Measurements from ENCODE around the gene CYP2D6. TPM values are rescaled to one million over a fixed set of nuclear protein-coding genes. Genes with fewer than 3 reads are reported as not detected.
"Not testable (repeated sequence)": the region's sequence is repeated elsewhere in the genome, so short reads cannot be mapped to it uniquely, and the experiment has no call there.

Gene CYP2D6
- total RNA-seq, 3 donors from 2014 or later: 3.8 to 10.0 (median 4.7) TPM

DNA sequence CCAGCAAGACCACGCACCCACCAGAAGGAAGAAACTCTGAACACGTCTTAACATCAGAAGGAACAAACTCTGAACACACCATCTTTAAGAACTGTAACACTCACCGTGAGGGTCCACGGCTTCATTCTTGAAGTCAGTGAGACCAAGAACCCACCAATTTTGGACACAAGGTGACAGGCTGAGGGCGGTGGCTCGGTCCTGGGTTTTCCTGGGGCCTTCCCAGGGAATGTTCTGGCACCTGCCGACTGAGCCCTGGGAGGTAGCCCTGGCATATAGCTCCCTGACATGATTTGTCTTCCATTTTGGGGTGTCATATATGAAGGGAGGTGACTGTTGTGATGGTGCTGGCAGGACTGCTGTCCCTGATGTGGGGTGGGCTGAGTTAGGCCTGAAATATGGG is 8.9 kb upstream of the CYP2D6 start:
- H3K4me1 ChIP-seq (ENCODE audit: low read depth); H3K9me3 ChIP-seq; intact Hi-C loops (cut with DNase I, micrococcal nuclease); H3K36me3 ChIP-seq (ENCODE audit: low read depth); H3K4me3 ChIP-seq; ATAC-seq: not testable (repeated sequence)
- peak in 1 of 3 donors; percentile 7 for DNase-seq

GRCh38 chr22:42138972-42139371 is 8.4 kb upstream of the CYP2D6 start:
- TF ChIP-seq, protein P1, sequence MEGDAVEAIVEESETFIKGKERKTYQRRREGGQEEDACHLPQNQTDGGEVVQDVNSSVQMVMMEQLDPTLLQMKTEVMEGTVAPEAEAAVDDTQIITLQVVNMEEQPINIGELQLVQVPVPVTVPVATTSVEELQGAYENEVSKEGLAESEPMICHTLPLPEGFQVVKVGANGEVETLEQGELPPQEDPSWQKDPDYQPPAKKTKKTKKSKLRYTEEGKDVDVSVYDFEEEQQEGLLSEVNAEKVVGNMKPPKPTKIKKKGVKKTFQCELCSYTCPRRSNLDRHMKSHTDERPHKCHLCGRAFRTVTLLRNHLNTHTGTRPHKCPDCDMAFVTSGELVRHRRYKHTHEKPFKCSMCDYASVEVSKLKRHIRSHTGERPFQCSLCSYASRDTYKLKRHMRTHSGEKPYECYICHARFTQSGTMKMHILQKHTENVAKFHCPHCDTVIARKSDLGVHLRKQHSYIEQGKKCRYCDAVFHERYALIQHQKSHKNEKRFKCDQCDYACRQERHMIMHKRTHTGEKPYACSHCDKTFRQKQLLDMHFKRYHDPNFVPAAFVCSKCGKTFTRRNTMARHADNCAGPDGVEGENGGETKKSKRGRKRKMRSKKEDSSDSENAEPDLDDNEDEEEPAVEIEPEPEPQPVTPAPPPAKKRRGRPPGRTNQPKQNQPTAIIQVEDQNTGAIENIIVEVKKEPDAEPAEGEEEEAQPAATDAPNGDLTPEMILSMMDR (IDR thresholded peaks at IDR 0.05): no peak
- H3K4me1 ChIP-seq (ENCODE audit: low read depth): no peaks in the 10 kb centered on the region
- ATAC-seq (no peak), DNase-seq (no peak)
- H3K9me3 ChIP-seq: no peaks in the 10 kb centered on the region
- H3K36me3 ChIP-seq (ENCODE audit: low read depth): no peaks in the 10 kb centered on the region
- intact Hi-C loops (cut with DNase I, micrococcal nuclease): no loop called here
- H3K4me3 ChIP-seq: no peak overlapping the region

GRCh38 chr22:42138122-42138770 is 7.6 kb upstream of the CYP2D6 start:
- Histone ChIP-seq H3K36me3 (ENCODE audit: low read depth) (no peaks in the 10 kb centered on the region), H3K4me3 (no peak overlapping the region), H3K4me1 (ENCODE audit: low read depth) (no peaks in the 10 kb centered on the region), H3K9me3 (no peaks in the 10 kb centered on the region)
- TF ChIP-seq, protein P1 (IDR thresholded peaks at IDR 0.05): no peak
- ATAC-seq: no peak
- intact Hi-C loops (cut with DNase I, micrococcal nuclease): no loop called here
- DNase-seq: peak in 1 of 3 donors; percentile 18

- not testable (repeated sequence) for ATAC-seq
These were observed 5.1 kb upstream of the CYP2D6 start for GRCh38 chr22:42135688-42136087.

GRCh38 chr22:42134100-42135020 is 3.8 kb upstream of the CYP2D6 start:
- H3K4me3 ChIP-seq: no peak overlapping the region
- H3K36me3 ChIP-seq (ENCODE audit: low read depth): no peaks in the 10 kb centered on the region
- ATAC-seq: no peak
- TF ChIP-seq, protein P1 (IDR thresholded peaks at IDR 0.05): no peak
- H3K9me3 ChIP-seq: no peaks in the 10 kb centered on the region
- H3K4me1 ChIP-seq (ENCODE audit: low read depth): no peaks in the 10 kb centered on the region
- intact Hi-C loops (cut with DNase I, micrococcal nuclease): no loop called here
- peak in 1 of 3 donors; percentile 17 for DNase-seq

More at GRCh38 chr22:42135688-42136087, 5.1 kb upstream of the CYP2D6 start:
- H3K4me3 ChIP-seq; DNase-seq; H3K36me3 ChIP-seq (ENCODE audit: low read depth); H3K9me3 ChIP-seq; intact Hi-C loops (cut with DNase I, micrococcal nuclease); H3K4me1 ChIP-seq (ENCODE audit: low read depth): not testable (repeated sequence)

DNA sequence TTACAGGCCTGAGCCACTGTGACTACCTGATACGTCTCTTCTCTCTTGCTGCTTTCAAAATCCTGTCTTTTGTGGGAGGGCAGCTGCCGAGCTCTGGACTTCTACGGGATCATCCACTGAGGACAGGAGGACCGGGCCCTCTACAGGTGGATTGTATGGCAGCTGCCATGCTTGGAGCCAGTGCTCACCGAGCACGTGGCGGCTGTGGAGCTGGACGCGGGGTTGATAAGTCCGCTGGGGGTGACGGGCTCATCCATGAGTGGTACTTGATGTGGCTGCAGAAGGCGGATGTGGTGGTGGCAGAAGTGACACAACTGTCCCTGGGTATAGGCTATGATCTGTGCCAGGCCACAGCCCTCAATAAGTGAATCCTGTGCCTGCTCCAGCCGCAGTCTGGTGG is 1.8 kb upstream of the CYP2D6 start:
- H3K9me3 ChIP-seq: no peaks in the 10 kb centered on the region
- ATAC-seq (no peak), DNase-seq (peak in 1 of 3 donors; percentile 22)
- no peaks in the 10 kb centered on the region for H3K4me1 ChIP-seq (ENCODE audit: low read depth)
- H3K36me3 ChIP-seq (ENCODE audit: low read depth): no peaks in the 10 kb centered on the region
- no peak overlapping the region for H3K4me3 ChIP-seq
- TF ChIP-seq, protein P1 (IDR thresholded peaks at IDR 0.05): no peak
- intact Hi-C loops (cut with DNase I, micrococcal nuclease): no loop called here
